H1 (cell line): Measurements from ENCODE around the gene ANKRD65.
"Not testable (repeated sequence)": the region's sequence is repeated elsewhere in the genome, so short reads cannot be mapped to it uniquely, and the experiment has no call there.

Source experiments
- MAFK ChIP-seq: IDR thresholded peaks from 2 replicates; pipeline ENCODE4 v1.6.1; 2012; ENCODE audit warnings: low read depth, mild to moderate bottlenecking, improper control_type of control experiment, low read length
- TF ChIP-seq, protein P1 (sequence below), 3 experiments: IDR thresholded peaks; 1 replicate in 2 of 3; 2 replicates in 1 of 3; pipeline versions ENCODE4 v1.5.1 to v1.6.1; 2011; ENCODE audit warnings: low read length in 3 of 3, mild to moderate bottlenecking in 3 of 3, inconsistent platforms in 2 of 3, low read depth in 1 of 3, moderate library complexity in 1 of 3; ENCODE audit not compliant: insufficient read depth in 1 of 3; ENCODE audit errors: control extremely low read depth in 1 of 3

DNA sequence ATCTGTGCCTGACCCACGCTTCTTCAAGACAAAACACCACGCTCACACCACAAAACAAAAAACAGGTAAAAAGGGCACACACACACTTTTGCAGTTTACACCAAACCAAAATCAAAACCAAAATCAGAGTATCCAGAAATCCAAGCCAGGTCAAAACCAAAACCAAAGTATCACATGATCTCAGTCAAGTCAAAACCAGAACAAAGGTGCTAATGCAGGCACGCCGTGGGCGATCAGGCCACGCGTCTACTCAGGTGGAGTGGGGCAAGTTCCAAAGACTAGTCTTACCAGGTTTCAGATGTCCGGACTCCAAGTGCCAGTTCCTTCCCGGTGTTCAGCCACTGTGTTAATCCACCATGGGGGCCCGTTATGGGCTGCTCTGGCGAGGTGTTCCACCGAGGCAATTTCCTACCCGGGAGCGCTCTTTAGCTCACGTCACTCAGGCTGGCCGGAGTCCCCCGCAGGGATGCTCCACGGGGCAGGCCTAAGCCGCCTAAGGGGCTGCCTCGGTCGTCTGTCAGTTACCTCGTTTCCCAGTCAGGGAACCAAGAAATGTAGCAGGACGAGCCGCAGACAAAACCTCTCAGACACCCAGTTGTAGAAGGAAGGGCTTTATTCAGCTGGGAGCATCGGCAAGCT is 3.1 kb downstream of the ANKRD65 start:
- TF ChIP-seq, protein P1, sequence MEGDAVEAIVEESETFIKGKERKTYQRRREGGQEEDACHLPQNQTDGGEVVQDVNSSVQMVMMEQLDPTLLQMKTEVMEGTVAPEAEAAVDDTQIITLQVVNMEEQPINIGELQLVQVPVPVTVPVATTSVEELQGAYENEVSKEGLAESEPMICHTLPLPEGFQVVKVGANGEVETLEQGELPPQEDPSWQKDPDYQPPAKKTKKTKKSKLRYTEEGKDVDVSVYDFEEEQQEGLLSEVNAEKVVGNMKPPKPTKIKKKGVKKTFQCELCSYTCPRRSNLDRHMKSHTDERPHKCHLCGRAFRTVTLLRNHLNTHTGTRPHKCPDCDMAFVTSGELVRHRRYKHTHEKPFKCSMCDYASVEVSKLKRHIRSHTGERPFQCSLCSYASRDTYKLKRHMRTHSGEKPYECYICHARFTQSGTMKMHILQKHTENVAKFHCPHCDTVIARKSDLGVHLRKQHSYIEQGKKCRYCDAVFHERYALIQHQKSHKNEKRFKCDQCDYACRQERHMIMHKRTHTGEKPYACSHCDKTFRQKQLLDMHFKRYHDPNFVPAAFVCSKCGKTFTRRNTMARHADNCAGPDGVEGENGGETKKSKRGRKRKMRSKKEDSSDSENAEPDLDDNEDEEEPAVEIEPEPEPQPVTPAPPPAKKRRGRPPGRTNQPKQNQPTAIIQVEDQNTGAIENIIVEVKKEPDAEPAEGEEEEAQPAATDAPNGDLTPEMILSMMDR (IDR thresholded peaks at IDR 0.05; ENCODE audit: control extremely low read depth in 1 of 3, insufficient read depth in 1 of 3, low read depth in 1 of 3, low read length in 3 of 3) = not testable (repeated sequence)
- TF ChIP-seq MAFK = not testable (repeated sequence)
